NCI-H1048 (cell line): ENCODE measurements around the gene ATG7.
"Not testable (repeated sequence)": the region's sequence is repeated elsewhere in the genome, so short reads cannot be mapped to it uniquely, and the experiment has no call there.

Experiments used
- DNase-seq: peaks from one replicate; lab custom pipeline; 2025; lab: John Stamatoyannopoulos, UW

The ATG7 gene

GRCh38 chr3:11431319-11431718 lies 159.1 kb downstream of the ATG7 start:
- no peak for DNase-seq

GRCh38 chr3:11434017-11434526 lies 161.9 kb downstream of the ATG7 start:
- DNase-seq = no peak

- DNase-seq = no peak
Measured at GRCh38 chr3:11434563-11435096, 162.4 kb downstream of the ATG7 start.

GRCh38 chr3:11435440-11436165 lies 163.4 kb downstream of the ATG7 start:
- no peak for DNase-seq

- no peak for DNase-seq
Measured at GRCh38 chr3:11436775-11437174, 164.6 kb downstream of the ATG7 start.

- DNase-seq = no peak
Measured at GRCh38 chr3:11437506-11437905, 165.3 kb downstream of the ATG7 start.

GRCh38 chr3:11438646-11439045 lies 166.4 kb downstream of the ATG7 start:
- DNase-seq = no peak

GRCh38 chr3:11441346-11441745 lies 169.1 kb downstream of the ATG7 start:
- not testable (repeated sequence) for DNase-seq

GRCh38 chr3:11444404-11444803 lies 172.2 kb downstream of the ATG7 start:
- DNase-seq = no peak

GRCh38 chr3:11445193-11445592 lies 173.0 kb downstream of the ATG7 start:
- DNase-seq = not testable (repeated sequence)

GRCh38 chr3:11445883-11446282 lies 173.7 kb downstream of the ATG7 start:
- no peak for DNase-seq

GRCh38 chr3:11447584-11448200 lies 175.5 kb downstream of the ATG7 start:
- DNase-seq = no peak

- no peak for DNase-seq
Measured at GRCh38 chr3:11450015-11450414, 177.8 kb downstream of the ATG7 start.

GRCh38 chr3:11452312-11452711 lies 180.1 kb downstream of the ATG7 start:
- no peak for DNase-seq

- no peak for DNase-seq
Measured at GRCh38 chr3:11452885-11453847, 181.0 kb downstream of the ATG7 start.

GRCh38 chr3:11455956-11456355 lies 183.8 kb downstream of the ATG7 start:
- no peak for DNase-seq

- DNase-seq = no peak
Measured at GRCh38 chr3:11457135-11457534, 184.9 kb downstream of the ATG7 start.

- no peak for DNase-seq
Measured at GRCh38 chr3:11459186-11459824, 187.1 kb downstream of the ATG7 start.

- no peak for DNase-seq
Measured at GRCh38 chr3:11461226-11461625, 189.0 kb downstream of the ATG7 start.

GRCh38 chr3:11462673-11463072 lies 190.5 kb downstream of the ATG7 start:
- DNase-seq = not testable (repeated sequence)

GRCh38 chr3:11463591-11463990 lies 191.4 kb downstream of the ATG7 start:
- DNase-seq = no peak

- no peak for DNase-seq
Measured at GRCh38 chr3:11464356-11464755, 192.2 kb downstream of the ATG7 start.
